CD4-positive, alpha-beta T cell (primary cell): Measurements from ENCODE around the gene UGT1A9. TPM values are rescaled to one million over a fixed set of nuclear protein-coding genes. Genes with fewer than 3 reads are reported as not detected.

Source experiments
- ATAC-seq: fragments of 200-7000 bp; cut with Tn5 transposase; one replicate; pipeline ENCODE4 v1.10.0; 2022; ENCODE audit warnings: mild to moderate bottlenecking; ENCODE audit not compliant: poor library complexity
- CTCF ChIA-PET: fragments of 350-600 bp; sonication (Branson Sonifier 250); formaldehyde crosslinking; loops from one replicate; lab custom pipeline; 2021; ENCODE audit warnings: antibody characterized with exemption, inconsistent platforms; lab: Charles Lee
- POLR2A ChIA-PET: fragments of 350-600 bp; sonication (Branson Sonifier 250); formaldehyde crosslinking; loops from one replicate; lab custom pipeline; 2021; ENCODE audit warnings: antibody characterized with exemption, inconsistent platforms; lab: Charles Lee
- DNase-seq, 14 experiments: peaks; one replicate each; pipeline ENCODE4 v3.0.0-alpha.2; 2013 to 2020; ENCODE audit warnings: mixed read lengths in 2 of 14
- H3K27ac ChIP-seq, 2 donors: one replicate each; pipeline versions ENCODE4 v1.5.1 to v1.7.0; 2013; ENCODE audit warnings: low read length in 2 of 2, low read depth in 1 of 2, mild to moderate bottlenecking in 1 of 2
- H3K27me3 ChIP-seq, 2 experiments: 1 replicate in 1 of 2; 2 replicates in 1 of 2; pipeline versions ENCODE4 v1.6.1 to v1.7.0; 2013; ENCODE audit warnings: low read length in 2 of 2, control low read depth in 1 of 2, mild to moderate bottlenecking in 1 of 2, moderate library complexity in 1 of 2; ENCODE audit not compliant: insufficient read depth in 2 of 2, control insufficient read depth in 1 of 2
- H3K36me3 ChIP-seq: one replicate; pipeline ENCODE4 v1.6.1; 2013; ENCODE audit warnings: low read length, control low read depth; ENCODE audit not compliant: insufficient read depth
- H3K4me1 ChIP-seq: one replicate; pipeline ENCODE4 v1.6.1; 2013; ENCODE audit warnings: low read length, control low read depth; ENCODE audit not compliant: insufficient read depth
- H3K4me3 ChIP-seq: one replicate; pipeline ENCODE4 v1.5.1; 2013; ENCODE audit warnings: mild to moderate bottlenecking, low read length, moderate library complexity
- H3K9me3 ChIP-seq, 2 experiments: 1 replicate in 1 of 2; 2 replicates in 1 of 2; pipeline versions ENCODE4 v1.6.1 to v1.7.0; 2013; ENCODE audit warnings: low read length in 2 of 2, mild to moderate bottlenecking in 2 of 2, control low read depth in 1 of 2, moderate library complexity in 1 of 2; ENCODE audit not compliant: control insufficient read depth in 1 of 2, insufficient read depth in 1 of 2
- H3K27ac Mint-ChIP-seq: one replicate; pipeline ENCODE4 v1.8.0; 2020; ENCODE audit warnings: mixed read lengths
- H3K27me3 Mint-ChIP-seq: one replicate; pipeline ENCODE4 v1.8.0; 2021; ENCODE audit warnings: mixed read lengths
- H3K36me3 Mint-ChIP-seq: one replicate; pipeline ENCODE4 v1.8.0; 2021; ENCODE audit warnings: low read depth, mixed read lengths
- H3K4me1 Mint-ChIP-seq: one replicate; pipeline ENCODE4 v1.8.0; 2021; ENCODE audit warnings: low read depth, mixed read lengths
- H3K4me3 Mint-ChIP-seq: one replicate; pipeline ENCODE4 v1.8.0; 2020; ENCODE audit warnings: mild to moderate bottlenecking, mixed read lengths
- H3K9me3 Mint-ChIP-seq: one replicate; pipeline ENCODE4 v1.8.0; 2020; ENCODE audit warnings: mixed read lengths
- CTCF ChIP-seq: fragments of 200-600 bp; IDR thresholded peaks from one replicate; pipeline ENCODE4 v1.8.0; 2022; ENCODE audit warnings: antibody characterized with exemption, mild to moderate bottlenecking
- intact Hi-C, 2 experiments: fragments of 100-400 bp; cut with DNase I in 1 of 2; cut with micrococcal nuclease in 1 of 2; formaldehyde crosslinking; loops; one replicate each; pipeline versions ENCODE4 v1.15.1 to v1.9.0; 2023 to 2025; cut with DNase I, micrococcal nuclease
- total RNA-seq, 174 experiments: library from RNA in 2 of 174; stranded (reverse) in 2 of 174; gene quantifications; one replicate each; pipeline ENCODE4 v1.2.3 and lab custom pipeline; 2021 to 2026

UGT1A9 gene
- total RNA-seq, 2 experiments from 2014 or later: not detected

DNA sequence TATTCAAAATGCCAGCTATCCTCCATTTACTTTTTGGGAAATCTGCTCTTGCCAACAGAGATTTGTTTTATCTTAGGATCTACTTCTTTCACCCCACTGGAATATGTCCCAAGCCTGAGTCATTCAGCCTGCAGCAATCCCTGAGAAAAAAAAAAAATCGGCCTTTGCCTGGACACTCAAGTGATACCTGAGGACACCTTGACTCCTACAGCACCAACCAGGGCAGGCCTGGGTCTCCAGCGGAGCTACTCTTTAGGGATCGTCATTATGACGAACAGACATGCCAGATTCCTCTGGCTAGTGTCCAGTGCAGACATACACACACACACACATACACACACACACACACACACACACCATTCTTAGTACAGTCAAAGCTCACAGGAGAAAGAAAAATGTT is 18.7 kb downstream of the UGT1A9 start:
- no peaks in the 10 kb centered on the region for H3K4me1 ChIP-seq
- peaks cover 2 to 7% of the 10 kb centered on the region in 2 experiments for H3K27me3 ChIP-seq
- ChIA-PET POLR2A (no interaction called here), CTCF (no interaction called here)
- intact Hi-C loops: no loop called here
- no peaks in the 10 kb centered on the region for H3K4me1 Mint-ChIP-seq
- no peaks in the 10 kb centered on the region for H3K36me3 ChIP-seq
- H3K9me3 Mint-ChIP-seq: no peaks in the 10 kb centered on the region
- no peak for TF ChIP-seq CTCF
- no peak for ATAC-seq
- H3K4me3 Mint-ChIP-seq: no peak overlapping the region
- no peaks in the 10 kb centered on the region for H3K36me3 Mint-ChIP-seq
- H3K27me3 Mint-ChIP-seq: peaks cover 11% of the 10 kb centered on the region
- no peak overlapping the region for H3K4me3 ChIP-seq
- H3K27ac Mint-ChIP-seq: no peak overlapping the region
- H3K27ac ChIP-seq: no peak overlapping the region
- no peak for DNase-seq
- peaks cover 0 to 4% of the 10 kb centered on the region in 2 experiments for H3K9me3 ChIP-seq

GRCh38 chr2:233691443-233692433 is 20.0 kb downstream of the UGT1A9 start:
- peaks cover 2 to 7% of the 10 kb centered on the region in 2 experiments for H3K27me3 ChIP-seq
- CTCF ChIA-PET: no interaction called here
- no peak for ATAC-seq
- Mint-ChIP-seq H3K27me3 (peaks cover 6% of the 10 kb centered on the region), H3K4me3 (no peak overlapping the region), H3K36me3 (no peaks in the 10 kb centered on the region), H3K9me3 (no peaks in the 10 kb centered on the region), H3K27ac (no peak overlapping the region), H3K4me1 (no peaks in the 10 kb centered on the region)
- no peak for TF ChIP-seq CTCF
- H3K4me3 ChIP-seq: no peak overlapping the region
- no peak overlapping the region for H3K27ac ChIP-seq
- DNase-seq: no peak
- intact Hi-C loops: no loop called here
- no peaks in the 10 kb centered on the region for H3K36me3 ChIP-seq
- peaks cover 0 to 4% of the 10 kb centered on the region in 2 experiments for H3K9me3 ChIP-seq
- POLR2A ChIA-PET: no interaction called here
- no peaks in the 10 kb centered on the region for H3K4me1 ChIP-seq

- CTCF ChIA-PET: no interaction called here
- POLR2A ChIA-PET: no interaction called here
- Histone ChIP-seq H3K9me3 (peaks cover 0 to 4% of the 10 kb centered on the region in 2 experiments), H3K27me3 (peaks cover 2 to 7% of the 10 kb centered on the region in 2 experiments), H3K4me3 (no peak within 1 kb of the TSS), H3K4me1 (no peaks in the 10 kb centered on the region), H3K36me3 (no peaks in the 10 kb centered on the region), H3K27ac (no peak within 1 kb of the TSS)
- peaks cover 4% of the 10 kb centered on the region for H3K27me3 Mint-ChIP-seq
- H3K9me3 Mint-ChIP-seq: no peaks in the 10 kb centered on the region
- H3K27ac Mint-ChIP-seq: no peak within 1 kb of the TSS
- intact Hi-C loops: no loop called here
- H3K4me1 Mint-ChIP-seq: no peaks in the 10 kb centered on the region
- ATAC-seq: no peak
- DNase-seq: no peak
- no peak for TF ChIP-seq CTCF
- H3K36me3 Mint-ChIP-seq: no peaks in the 10 kb centered on the region
- no peak within 1 kb of the TSS for H3K4me3 Mint-ChIP-seq
These were observed 20.9 kb downstream of the UGT1A9 start, which contains the start of gene UGT1A6 for GRCh38 chr2:233692648-233693047. Gene UGT1A6, plus strand, starts transcription at chr2:233692890. Its CDS starts 115 bp downstream, at chr2:233693005.
